WTC11 (cell line): ENCODE results near the gene SNX8. TPM values are rescaled to one million over a fixed set of nuclear protein-coding genes. Genes with fewer than 3 reads are reported as not detected.

Experiments used
- CBFB ChIP-seq: sonication (generic); formaldehyde crosslinking; IDR thresholded peaks from 2 replicates; pipeline ENCODE4 v1.8.1; 2022; ENCODE audit warnings: mild to moderate bottlenecking, low read depth, missing genetic modification reagents
- EMX1 ChIP-seq: fragments of 250-450 bp; sonication (Bioruptor Pico); IDR thresholded peaks from 2 replicates; pipeline ENCODE4 v1.8.0; 2021; ENCODE audit warnings: mild to moderate bottlenecking
- FOXP1 ChIP-seq: sonication (generic); formaldehyde crosslinking; IDR thresholded peaks from 2 replicates; pipeline ENCODE4 v1.8.0; 2022; ENCODE audit warnings: missing genetic modification reagents, mild to moderate bottlenecking, moderate library complexity, borderline replicate concordance
- GABPB1 ChIP-seq: sonication (generic); formaldehyde crosslinking; IDR thresholded peaks from 2 replicates; pipeline ENCODE4 v1.8.1; 2023; ENCODE audit warnings: mild to moderate bottlenecking, missing genetic modification reagents
- GRHL2 ChIP-seq: fragments of 250-450 bp; sonication (Bioruptor Pico); IDR thresholded peaks from 2 replicates; pipeline ENCODE4 v1.8.0; 2022; ENCODE audit warnings: mild to moderate bottlenecking, moderate library complexity; ENCODE audit not compliant: insufficient replicate concordance, severe bottlenecking
- HMGA2 ChIP-seq: fragments of 250-450 bp; sonication (Bioruptor Pico); IDR thresholded peaks from 2 replicates; pipeline ENCODE4 v1.4.0; 2021; ENCODE audit warnings: mild to moderate bottlenecking, moderate library complexity
- MXD4 ChIP-seq: fragments of 250-450 bp; sonication (Bioruptor Pico); IDR thresholded peaks from 2 replicates; pipeline ENCODE4 v1.8.0; 2021; ENCODE audit warnings: mild to moderate bottlenecking, moderate library complexity, borderline replicate concordance
- NFATC4 ChIP-seq: fragments of 250-450 bp; sonication (Bioruptor Pico); IDR thresholded peaks from 2 replicates; pipeline ENCODE4 v1.9.0; 2021; ENCODE audit warnings: mild to moderate bottlenecking
- NFYB ChIP-seq: sonication (generic); formaldehyde crosslinking; conservative IDR thresholded peaks from 2 replicates; pipeline ENCODE4 v1.8.0; 2022; ENCODE audit warnings: low read depth, missing genetic modification reagents
- NR2C2 ChIP-seq: sonication (generic); formaldehyde crosslinking; IDR thresholded peaks from 2 replicates; pipeline ENCODE4 v1.8.0; 2022; ENCODE audit warnings: mild to moderate bottlenecking, missing genetic modification reagents
- SMAD3 ChIP-seq: sonication (generic); formaldehyde crosslinking; IDR thresholded peaks from 2 replicates; pipeline ENCODE4 v1.8.0; 2022; ENCODE audit warnings: missing genetic modification reagents, mild to moderate bottlenecking, borderline replicate concordance
- SMAD4 ChIP-seq: sonication (generic); formaldehyde crosslinking; IDR thresholded peaks from 2 replicates; pipeline ENCODE4 v1.8.0; 2022; ENCODE audit warnings: mild to moderate bottlenecking, missing genetic modification reagents
- SP1 ChIP-seq: sonication (generic); formaldehyde crosslinking; conservative IDR thresholded peaks from 2 replicates; pipeline ENCODE4 v1.8.1; 2022; ENCODE audit warnings: missing genetic modification reagents
- TEAD4 ChIP-seq: sonication (generic); formaldehyde crosslinking; IDR thresholded peaks from 2 replicates; pipeline ENCODE4 v1.8.0; 2022; ENCODE audit warnings: mild to moderate bottlenecking, missing genetic modification reagents
- ZNF219 ChIP-seq: sonication (generic); formaldehyde crosslinking; IDR thresholded peaks from 2 replicates; pipeline ENCODE4 v1.8.0; 2023; ENCODE audit warnings: missing genetic modification reagents, mild to moderate bottlenecking, borderline replicate concordance
- ZNF263 ChIP-seq: sonication (generic); formaldehyde crosslinking; IDR thresholded peaks from 2 replicates; pipeline ENCODE4 v1.8.1; 2022; ENCODE audit warnings: low read depth, mild to moderate bottlenecking, moderate library complexity, missing genetic modification reagents
- ZNF423 ChIP-seq: fragments of 250-450 bp; sonication (Bioruptor Pico); IDR thresholded peaks from 2 replicates; pipeline ENCODE4 v2.1.2; 2022; ENCODE audit warnings: mild to moderate bottlenecking, moderate library complexity
- total RNA-seq: library from RNA; stranded (reverse); gene quantifications from 3 replicates; pipeline ENCODE4 v1.2.3, GENCODE V29; 2021
- TF ChIP-seq, protein P1 (sequence below): sonication (generic); formaldehyde crosslinking; IDR thresholded peaks from 2 replicates; pipeline ENCODE4 v1.8.1; 2022; ENCODE audit warnings: mild to moderate bottlenecking, moderate library complexity, missing genetic modification reagents
- TF ChIP-seq, protein P2 (sequence below): sonication (generic); formaldehyde crosslinking; IDR thresholded peaks from 2 replicates; pipeline ENCODE4 v1.8.0; 2023; ENCODE audit warnings: missing genetic modification reagents
- TF ChIP-seq, protein P3 (sequence below): sonication (generic); formaldehyde crosslinking; IDR thresholded peaks from 2 replicates; pipeline ENCODE4 v1.8.0; 2022; ENCODE audit warnings: mild to moderate bottlenecking, missing genetic modification reagents
- TF ChIP-seq, protein P4 (sequence below): fragments of 250-450 bp; sonication (Bioruptor Pico); IDR thresholded peaks from 2 replicates; pipeline ENCODE4 v1.9.0; 2021; ENCODE audit warnings: mild to moderate bottlenecking, borderline replicate concordance
- TF ChIP-seq, protein P5 (sequence below): sonication (generic); formaldehyde crosslinking; conservative IDR thresholded peaks from 2 replicates; pipeline ENCODE4 v1.8.1; 2023; ENCODE audit warnings: mild to moderate bottlenecking, low read depth, missing genetic modification reagents, moderate library complexity
- TF ChIP-seq, protein P6 (sequence below): fragments of 250-450 bp; sonication (Bioruptor Pico); conservative IDR thresholded peaks from 2 replicates; pipeline ENCODE4 v1.9.0; 2021; ENCODE audit warnings: mild to moderate bottlenecking
- TF ChIP-seq, protein P7 (sequence below): sonication (generic); formaldehyde crosslinking; IDR thresholded peaks from 2 replicates; pipeline ENCODE4 v1.8.0; 2022; ENCODE audit warnings: mild to moderate bottlenecking, missing genetic modification reagents
- TF ChIP-seq, protein P8 (sequence below): sonication (generic); formaldehyde crosslinking; IDR thresholded peaks from 2 replicates; pipeline ENCODE4 v1.8.1; 2023; ENCODE audit warnings: mild to moderate bottlenecking, missing genetic modification reagents, moderate library complexity
- TF ChIP-seq, protein P9 (sequence below): sonication (generic); formaldehyde crosslinking; IDR thresholded peaks from 2 replicates; pipeline ENCODE4 v1.8.1; 2023; ENCODE audit warnings: mild to moderate bottlenecking, missing genetic modification reagents, moderate library complexity

The SNX8 gene
- total RNA-seq, 1 experiment from 2014 or later = 50.8 TPM

DNA sequence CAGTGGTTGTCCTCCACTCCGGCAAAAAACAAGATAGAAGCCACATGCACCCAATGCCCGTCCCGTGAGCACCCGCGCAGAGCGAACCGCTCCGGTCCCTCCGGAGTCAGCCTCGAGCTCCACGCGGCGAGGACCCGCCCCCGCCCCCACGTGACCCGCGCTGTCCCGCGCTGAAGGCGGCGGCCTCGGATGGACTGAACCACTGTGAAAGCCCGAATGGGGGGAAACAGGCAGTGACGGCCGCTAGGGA is 39.6 kb upstream of the SNX8 start (continued):
- TF ChIP-seq NFYB (CRISPR knock-in tag) = 0 out of 2 replicates have a peak, but pooled peaks have one; percentile 11
- peak; percentile 87; the same call in 1 of the 2 replicates for TF ChIP-seq FOXP1
- no peak for TF ChIP-seq GRHL2
- no peak for TF ChIP-seq NR2C2
- no peak for TF ChIP-seq TEAD4 (CRISPR knock-in tag)
- TF ChIP-seq, protein P1, sequence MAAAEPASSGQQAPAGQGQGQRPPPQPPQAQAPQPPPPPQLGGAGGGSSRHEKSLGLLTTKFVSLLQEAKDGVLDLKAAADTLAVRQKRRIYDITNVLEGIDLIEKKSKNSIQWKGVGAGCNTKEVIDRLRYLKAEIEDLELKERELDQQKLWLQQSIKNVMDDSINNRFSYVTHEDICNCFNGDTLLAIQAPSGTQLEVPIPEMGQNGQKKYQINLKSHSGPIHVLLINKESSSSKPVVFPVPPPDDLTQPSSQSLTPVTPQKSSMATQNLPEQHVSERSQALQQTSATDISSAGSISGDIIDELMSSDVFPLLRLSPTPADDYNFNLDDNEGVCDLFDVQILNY (CRISPR knock-in tag) = peak; percentile 98
- no peak for TF ChIP-seq ZNF423 (CRISPR knock-in tag)
- TF ChIP-seq SMAD4 (CRISPR knock-in tag) = no peak
- TF ChIP-seq SMAD3 (CRISPR knock-in tag) = no peak
- TF ChIP-seq, protein P2, sequence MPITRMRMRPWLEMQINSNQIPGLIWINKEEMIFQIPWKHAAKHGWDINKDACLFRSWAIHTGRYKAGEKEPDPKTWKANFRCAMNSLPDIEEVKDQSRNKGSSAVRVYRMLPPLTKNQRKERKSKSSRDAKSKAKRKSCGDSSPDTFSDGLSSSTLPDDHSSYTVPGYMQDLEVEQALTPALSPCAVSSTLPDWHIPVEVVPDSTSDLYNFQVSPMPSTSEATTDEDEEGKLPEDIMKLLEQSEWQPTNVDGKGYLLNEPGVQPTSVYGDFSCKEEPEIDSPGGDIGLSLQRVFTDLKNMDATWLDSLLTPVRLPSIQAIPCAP (CRISPR knock-in tag) = peak; percentile 73; the same call in 1 of the 2 replicates
- TF ChIP-seq, protein P3, sequence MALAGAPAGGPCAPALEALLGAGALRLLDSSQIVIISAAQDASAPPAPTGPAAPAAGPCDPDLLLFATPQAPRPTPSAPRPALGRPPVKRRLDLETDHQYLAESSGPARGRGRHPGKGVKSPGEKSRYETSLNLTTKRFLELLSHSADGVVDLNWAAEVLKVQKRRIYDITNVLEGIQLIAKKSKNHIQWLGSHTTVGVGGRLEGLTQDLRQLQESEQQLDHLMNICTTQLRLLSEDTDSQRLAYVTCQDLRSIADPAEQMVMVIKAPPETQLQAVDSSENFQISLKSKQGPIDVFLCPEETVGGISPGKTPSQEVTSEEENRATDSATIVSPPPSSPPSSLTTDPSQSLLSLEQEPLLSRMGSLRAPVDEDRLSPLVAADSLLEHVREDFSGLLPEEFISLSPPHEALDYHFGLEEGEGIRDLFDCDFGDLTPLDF = peak; percentile 72; the same call in 1 of the 2 replicates
- no peak for TF ChIP-seq EMX1
- TF ChIP-seq ZNF263 = no peak
- TF ChIP-seq MXD4 (CRISPR knock-in tag) = no peak
- peak; percentile 70 for TF ChIP-seq GABPB1 (CRISPR knock-in tag)
- TF ChIP-seq, protein P4, sequence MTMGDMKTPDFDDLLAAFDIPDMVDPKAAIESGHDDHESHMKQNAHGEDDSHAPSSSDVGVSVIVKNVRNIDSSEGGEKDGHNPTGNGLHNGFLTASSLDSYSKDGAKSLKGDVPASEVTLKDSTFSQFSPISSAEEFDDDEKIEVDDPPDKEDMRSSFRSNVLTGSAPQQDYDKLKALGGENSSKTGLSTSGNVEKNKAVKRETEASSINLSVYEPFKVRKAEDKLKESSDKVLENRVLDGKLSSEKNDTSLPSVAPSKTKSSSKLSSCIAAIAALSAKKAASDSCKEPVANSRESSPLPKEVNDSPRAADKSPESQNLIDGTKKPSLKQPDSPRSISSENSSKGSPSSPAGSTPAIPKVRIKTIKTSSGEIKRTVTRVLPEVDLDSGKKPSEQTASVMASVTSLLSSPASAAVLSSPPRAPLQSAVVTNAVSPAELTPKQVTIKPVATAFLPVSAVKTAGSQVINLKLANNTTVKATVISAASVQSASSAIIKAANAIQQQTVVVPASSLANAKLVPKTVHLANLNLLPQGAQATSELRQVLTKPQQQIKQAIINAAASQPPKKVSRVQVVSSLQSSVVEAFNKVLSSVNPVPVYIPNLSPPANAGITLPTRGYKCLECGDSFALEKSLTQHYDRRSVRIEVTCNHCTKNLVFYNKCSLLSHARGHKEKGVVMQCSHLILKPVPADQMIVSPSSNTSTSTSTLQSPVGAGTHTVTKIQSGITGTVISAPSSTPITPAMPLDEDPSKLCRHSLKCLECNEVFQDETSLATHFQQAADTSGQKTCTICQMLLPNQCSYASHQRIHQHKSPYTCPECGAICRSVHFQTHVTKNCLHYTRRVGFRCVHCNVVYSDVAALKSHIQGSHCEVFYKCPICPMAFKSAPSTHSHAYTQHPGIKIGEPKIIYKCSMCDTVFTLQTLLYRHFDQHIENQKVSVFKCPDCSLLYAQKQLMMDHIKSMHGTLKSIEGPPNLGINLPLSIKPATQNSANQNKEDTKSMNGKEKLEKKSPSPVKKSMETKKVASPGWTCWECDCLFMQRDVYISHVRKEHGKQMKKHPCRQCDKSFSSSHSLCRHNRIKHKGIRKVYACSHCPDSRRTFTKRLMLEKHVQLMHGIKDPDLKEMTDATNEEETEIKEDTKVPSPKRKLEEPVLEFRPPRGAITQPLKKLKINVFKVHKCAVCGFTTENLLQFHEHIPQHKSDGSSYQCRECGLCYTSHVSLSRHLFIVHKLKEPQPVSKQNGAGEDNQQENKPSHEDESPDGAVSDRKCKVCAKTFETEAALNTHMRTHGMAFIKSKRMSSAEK (CRISPR knock-in tag) = no peak
- TF ChIP-seq CBFB (CRISPR knock-in tag) = no peak
- TF ChIP-seq SP1 = peak; percentile 68
- no peak for TF ChIP-seq NFATC4 (CRISPR knock-in tag)
- TF ChIP-seq HMGA2 (CRISPR knock-in tag) = no peak
- TF ChIP-seq, protein P5, sequence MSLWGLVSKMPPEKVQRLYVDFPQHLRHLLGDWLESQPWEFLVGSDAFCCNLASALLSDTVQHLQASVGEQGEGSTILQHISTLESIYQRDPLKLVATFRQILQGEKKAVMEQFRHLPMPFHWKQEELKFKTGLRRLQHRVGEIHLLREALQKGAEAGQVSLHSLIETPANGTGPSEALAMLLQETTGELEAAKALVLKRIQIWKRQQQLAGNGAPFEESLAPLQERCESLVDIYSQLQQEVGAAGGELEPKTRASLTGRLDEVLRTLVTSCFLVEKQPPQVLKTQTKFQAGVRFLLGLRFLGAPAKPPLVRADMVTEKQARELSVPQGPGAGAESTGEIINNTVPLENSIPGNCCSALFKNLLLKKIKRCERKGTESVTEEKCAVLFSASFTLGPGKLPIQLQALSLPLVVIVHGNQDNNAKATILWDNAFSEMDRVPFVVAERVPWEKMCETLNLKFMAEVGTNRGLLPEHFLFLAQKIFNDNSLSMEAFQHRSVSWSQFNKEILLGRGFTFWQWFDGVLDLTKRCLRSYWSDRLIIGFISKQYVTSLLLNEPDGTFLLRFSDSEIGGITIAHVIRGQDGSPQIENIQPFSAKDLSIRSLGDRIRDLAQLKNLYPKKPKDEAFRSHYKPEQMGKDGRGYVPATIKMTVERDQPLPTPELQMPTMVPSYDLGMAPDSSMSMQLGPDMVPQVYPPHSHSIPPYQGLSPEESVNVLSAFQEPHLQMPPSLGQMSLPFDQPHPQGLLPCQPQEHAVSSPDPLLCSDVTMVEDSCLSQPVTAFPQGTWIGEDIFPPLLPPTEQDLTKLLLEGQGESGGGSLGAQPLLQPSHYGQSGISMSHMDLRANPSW (CRISPR knock-in tag) = no peak
- TF ChIP-seq, protein P6, sequence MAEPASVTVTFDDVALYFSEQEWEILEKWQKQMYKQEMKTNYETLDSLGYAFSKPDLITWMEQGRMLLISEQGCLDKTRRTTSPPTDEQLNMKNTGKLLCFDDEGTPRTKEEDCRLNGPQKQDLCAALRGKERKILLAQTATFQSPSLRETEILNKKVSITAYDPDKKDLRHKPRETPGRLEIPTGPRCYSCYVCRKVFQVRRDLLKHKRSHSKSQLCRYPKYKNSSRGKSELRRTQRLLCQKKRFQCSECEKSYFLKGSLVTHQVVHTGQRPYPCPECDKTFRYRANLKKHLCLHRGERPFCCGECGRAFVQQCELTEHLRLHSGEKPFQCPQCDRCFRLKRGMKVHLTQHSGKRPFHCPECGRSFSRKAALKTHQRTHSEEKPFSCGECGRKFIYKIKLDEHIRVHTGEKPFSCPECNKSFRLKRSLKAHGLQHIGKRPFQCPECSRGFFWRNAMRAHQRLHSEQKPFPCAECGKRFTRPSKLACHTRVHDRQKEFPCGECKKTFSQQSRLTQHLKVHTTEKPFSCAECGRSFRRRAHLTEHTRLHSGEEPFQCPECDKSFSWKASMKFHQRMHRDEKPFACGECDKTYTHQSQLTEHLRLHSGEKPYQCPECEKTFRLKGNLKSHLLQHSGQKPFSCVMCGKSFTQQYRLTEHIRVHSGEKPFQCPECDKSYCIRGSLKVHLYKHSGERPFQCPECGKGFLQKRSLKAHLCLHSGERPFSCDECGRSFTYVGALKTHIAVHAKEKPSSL (CRISPR knock-in tag) = no peak
- TF ChIP-seq, protein P7, sequence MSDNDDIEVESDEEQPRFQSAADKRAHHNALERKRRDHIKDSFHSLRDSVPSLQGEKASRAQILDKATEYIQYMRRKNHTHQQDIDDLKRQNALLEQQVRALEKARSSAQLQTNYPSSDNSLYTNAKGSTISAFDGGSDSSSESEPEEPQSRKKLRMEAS (CRISPR knock-in tag) = peak; percentile 98
- TF ChIP-seq, protein P8, sequence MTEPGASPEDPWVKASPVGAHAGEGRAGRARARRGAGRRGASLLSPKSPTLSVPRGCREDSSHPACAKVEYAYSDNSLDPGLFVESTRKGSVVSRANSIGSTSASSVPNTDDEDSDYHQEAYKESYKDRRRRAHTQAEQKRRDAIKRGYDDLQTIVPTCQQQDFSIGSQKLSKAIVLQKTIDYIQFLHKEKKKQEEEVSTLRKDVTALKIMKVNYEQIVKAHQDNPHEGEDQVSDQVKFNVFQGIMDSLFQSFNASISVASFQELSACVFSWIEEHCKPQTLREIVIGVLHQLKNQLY (CRISPR knock-in tag) = no peak
- TF ChIP-seq, protein P9, sequence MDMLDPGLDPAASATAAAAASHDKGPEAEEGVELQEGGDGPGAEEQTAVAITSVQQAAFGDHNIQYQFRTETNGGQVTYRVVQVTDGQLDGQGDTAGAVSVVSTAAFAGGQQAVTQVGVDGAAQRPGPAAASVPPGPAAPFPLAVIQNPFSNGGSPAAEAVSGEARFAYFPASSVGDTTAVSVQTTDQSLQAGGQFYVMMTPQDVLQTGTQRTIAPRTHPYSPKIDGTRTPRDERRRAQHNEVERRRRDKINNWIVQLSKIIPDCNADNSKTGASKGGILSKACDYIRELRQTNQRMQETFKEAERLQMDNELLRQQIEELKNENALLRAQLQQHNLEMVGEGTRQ (CRISPR knock-in tag) = peak; percentile 99
- no peak for TF ChIP-seq ZNF219
